GM18505 (cell line): Measurements from ENCODE around the gene RALB.
A peak's percentile ranks its signal among the peaks of the same experiment; 100 is the strongest.

Source experiments
- ATAC-seq: cut with Tn5 transposase; IDR thresholded peaks from one replicate; pipeline ENCODE4 v1.9.1; 2021; ENCODE audit not compliant: unreplicated experiment
- POLR2A ChIP-seq: IDR thresholded peaks from 4 replicates; pipeline ENCODE4 v1.6.1; 2011; ENCODE audit warnings: borderline replicate concordance; ENCODE audit not compliant: insufficient read depth, insufficient read length; ENCODE audit errors: extremely low read depth

Gene RALB, protein sequence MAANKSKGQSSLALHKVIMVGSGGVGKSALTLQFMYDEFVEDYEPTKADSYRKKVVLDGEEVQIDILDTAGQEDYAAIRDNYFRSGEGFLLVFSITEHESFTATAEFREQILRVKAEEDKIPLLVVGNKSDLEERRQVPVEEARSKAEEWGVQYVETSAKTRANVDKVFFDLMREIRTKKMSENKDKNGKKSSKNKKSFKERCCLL

DNA sequence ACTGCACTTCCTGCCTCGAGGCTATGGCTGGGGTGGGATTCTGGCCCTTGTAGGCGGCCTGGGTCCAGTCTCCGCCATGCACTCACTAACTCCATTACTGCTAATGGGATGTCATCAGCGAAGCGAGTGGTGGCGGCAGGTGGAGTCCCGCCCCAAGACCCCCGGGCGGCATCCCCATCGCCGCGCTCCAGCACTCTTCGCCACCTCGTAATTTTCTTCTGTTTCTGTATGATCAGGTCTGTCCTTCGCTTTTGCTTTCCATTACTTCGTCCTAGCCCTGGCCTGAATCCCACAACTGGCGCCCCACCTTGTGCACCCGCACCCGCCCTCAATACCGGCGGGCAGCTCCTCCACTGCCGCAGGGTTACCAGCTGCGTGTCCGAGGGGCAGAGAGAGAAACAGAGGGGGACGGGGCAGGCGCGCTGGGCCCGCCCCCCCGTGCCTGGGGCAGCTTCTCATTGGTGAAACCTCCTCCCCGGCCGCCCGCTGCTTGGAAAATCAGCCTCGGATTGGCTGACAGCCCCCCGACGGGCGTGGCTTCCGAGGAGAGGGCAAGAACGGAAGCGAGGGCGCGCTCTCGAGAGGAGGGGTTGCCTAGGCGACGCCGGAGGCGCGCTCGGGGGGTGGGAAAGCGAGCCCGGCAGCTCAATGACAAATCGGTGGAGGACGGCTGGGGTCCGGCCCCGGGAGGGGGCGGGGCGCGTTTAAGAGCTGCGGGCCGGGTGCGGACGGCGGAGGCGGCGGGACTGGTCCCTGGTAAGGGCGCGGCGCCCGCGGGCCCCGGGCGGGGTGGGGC lies at the start of gene RALB:
RALB (plus strand) TSS at position 628 of the 796 bp plus-strand sequence. CDS start 25,813 bp downstream, outside the sequence.
- TF ChIP-seq POLR2A = peak; percentile 76
- ATAC-seq = peak; percentile 91

DNA sequence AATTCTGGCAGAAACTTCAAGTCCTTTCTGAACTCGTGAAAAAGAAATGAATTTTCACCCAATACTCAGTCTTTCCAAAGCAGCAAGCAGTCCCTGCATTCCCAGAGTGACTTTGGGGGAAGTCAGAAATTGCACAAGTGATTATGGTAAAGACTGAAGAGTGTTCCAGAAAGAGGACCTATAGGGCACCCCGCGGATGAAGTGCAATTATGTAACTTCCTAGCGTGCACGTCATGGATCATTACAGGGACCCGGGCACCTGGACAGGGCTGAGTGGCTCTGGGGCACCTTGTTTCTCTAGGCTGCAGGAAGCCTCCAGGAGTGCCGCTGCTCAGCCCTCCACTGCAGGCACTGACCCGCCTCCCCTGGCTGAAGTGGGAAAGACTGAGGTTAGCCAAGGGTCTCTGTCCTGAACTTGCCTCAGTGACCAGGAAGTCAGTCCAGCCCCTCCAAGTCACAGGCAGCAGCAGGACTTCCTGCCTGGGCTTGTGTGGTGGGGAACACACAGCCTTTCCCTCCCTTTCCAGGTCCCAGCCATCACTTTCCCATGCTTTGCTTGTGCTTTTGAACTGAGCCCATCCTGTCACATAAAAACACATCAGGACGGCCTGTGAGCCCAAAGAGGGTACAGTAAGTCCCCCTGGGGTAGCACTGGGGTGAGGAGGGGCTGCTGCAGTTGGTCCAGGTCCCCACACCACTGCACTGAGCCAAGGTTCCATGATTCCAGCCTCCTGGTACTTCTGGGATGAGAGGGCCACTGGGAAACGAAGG lies 49.2 kb upstream of the RALB start:
- no peak for ATAC-seq
- no peak for TF ChIP-seq POLR2A

DNA sequence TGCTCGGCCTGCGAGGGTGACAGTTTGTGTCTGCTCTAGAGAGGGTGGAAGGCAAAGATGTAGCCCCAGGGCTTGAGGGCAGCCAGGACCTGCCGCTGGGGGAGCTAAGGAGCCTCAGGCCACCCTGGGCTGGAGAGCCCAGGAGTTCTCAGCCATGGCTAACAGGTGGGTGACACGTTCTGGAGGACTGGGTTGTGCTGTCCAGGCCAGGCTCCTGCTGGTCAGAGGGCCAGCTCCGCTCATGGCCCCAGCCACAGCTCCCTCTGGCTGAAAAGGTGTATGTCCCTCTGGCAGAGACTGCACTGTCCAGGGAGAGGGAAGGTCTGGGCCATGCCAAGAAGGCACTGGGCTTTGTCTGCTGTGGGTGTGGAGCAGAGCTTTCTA lies 48.6 kb upstream of the RALB start:
- ATAC-seq = no peak
- no peak for TF ChIP-seq POLR2A

DNA sequence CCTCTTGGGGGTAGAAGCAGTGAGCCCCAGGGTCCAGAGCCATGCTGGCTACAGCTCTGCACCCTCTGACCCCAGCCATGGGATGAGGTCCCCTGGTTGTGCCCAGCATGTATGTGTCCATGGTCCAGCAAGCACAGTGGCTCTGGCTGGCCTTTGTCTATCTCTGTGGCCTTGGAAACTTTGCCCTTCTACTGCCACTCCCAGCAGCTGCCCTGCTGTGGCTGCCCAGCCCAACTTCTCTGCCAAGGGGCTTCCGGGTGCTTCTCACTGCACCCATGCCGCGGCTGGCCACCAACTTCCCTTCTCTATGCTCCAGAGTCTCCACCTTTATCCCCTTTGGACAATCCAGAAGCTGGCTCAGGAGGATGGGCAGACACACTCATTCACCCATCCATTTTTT lies 48.2 kb upstream of the RALB start:
- no peak for ATAC-seq

DNA sequence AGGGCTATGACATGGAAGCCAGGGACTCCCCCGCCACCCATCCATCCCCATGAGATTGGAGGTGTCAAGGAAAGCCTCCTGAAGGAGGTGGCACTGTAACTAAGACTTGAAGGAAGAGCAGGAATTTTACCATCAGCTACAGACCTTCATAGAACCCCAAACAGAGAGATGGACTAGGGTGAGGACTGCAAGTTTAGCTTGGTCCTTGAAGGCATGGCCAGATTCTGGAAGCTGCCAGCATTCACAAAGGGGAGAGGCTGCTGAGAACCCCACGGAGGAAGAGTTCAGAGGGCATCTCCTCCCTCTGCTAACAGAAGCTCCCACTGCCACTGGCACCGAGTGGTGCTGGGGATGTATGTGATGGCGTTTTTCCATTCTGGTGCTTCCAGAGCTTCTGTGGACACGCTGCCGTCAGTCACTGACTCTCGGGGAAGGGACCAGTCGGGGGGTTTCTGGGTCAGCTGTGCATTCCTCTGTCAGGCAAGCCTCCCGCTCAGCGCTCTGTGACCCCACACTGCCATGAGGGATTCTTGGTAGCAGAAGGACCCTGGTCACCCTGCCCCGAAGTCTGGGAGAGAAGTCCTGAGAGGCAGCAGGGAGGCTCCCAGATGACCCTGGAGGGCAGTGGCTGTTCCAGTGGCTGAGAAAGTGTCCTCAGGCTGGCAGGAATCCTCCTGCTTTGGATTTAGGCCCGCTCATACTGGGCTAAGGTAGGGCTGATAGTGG lies 47.5 kb upstream of the RALB start:
- no peak for TF ChIP-seq POLR2A
- no peak for ATAC-seq

More for the DNA sequence above, 48.2 kb upstream of the RALB start:
- no peak for TF ChIP-seq POLR2A

DNA sequence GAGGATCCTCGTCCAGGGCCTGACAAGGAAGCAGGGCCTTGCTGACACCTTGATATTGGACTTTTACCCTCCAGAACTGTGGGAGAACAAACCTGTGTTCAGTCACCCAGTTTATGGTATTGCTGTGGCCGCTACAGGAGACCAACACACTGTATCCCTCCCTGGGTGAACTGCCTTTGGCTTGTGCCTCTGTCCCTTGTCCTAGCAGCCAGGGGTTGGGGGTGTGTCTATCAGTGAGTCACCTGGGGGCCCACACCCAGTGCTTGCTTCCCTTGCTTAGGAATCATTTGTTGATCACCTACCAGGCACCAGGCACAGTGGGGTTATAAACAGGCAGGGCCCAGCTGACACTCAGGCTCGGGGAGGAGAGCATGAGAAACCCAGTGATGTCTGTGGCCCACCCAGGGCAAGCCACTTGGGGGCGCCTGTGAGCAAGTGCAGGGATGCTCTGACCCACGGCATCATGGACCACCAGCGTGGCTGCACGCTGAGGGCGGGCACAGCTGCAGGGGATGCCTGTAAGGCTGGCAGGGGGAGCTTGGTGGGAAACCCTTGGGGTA lies 46.5 kb upstream of the RALB start:
- TF ChIP-seq POLR2A = no peak
- no peak for ATAC-seq

DNA sequence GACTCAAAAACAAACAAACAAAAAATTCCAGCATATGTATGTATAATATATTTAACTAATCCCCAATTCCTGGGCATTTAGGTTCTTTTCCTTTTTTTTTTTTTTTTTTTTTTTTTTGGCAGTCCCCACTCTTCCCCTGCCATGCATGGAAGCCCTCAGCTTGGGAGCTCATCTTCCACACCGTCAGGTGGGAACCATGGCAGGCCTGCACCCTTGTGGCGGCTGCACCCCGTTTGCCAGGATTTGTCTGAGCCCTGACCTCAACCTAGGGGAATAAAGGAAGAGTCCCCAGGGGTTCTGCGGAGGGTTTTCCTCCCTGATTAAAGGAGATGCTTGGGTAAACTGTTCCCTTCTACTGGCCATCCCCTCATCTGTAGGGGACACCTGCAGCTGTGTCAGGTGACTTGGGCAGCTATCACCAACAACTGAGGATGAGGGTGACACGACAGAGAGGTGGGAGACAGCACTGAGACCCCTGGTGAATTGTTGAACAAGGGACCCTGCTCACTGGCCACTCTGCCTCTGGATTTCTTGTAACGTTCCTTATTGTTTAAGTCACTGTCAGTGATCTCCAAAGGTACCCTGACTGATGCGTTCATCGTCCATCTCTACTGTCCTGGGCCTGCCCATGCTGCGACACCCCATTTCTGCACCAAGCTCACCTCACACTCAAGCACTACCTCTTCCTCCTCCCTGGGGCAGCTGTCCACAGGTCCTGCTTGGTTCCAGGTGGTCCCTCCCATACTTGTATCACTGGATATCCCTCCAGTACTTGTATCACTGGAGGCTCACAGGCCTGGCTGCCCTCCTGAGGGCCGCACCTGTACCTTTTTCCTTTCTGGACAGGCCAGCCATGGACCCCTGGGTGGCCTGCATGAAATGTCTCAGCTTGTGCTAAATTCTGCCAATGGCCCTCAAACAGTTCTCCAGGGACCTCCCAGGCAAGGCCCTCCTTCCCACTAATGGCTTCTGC lies 44.0 kb upstream of the RALB start:
- no peak for TF ChIP-seq POLR2A

DNA sequence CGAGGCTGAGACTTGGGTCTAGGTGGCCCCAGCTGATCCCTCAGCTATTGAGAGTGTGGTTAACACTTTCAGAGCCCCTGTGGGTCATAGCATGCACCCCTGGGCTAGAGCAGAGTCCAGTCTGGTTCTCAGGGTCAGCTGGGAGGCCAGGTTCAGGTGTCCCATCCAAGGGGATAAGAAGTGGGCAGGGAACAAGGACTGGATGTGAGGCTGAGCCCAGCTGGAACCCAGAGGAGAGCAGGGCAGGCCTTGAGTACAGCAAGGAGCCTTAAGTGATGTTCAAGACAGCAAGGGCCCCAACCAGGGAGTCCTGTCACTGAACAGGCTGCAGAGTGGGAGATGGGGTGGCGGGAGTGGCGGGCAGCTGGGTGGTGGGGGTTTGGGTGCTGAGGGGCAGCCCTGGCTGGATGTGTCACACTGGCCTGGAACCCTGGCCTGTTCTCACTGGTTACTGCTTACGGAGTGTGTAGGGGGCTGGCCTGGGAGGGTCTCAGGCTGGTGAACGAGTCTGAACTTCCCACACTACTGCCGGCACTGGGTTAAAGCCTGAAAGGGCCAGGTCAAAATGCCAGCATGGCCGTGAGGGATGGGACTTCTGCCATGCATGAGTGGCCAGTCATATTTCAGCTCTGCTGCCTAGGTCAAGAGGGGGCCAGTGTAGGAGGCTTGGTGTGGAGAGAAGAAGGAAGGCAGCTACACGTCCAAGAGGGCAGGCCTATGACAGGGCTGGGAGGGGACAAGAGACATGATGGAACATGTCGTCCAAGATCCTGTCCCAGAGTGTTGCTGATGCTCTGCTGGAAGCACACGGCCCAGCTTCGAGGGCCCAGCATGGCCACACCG lies 43.0 kb upstream of the RALB start:
- TF ChIP-seq POLR2A = no peak
- no peak for ATAC-seq

More for the DNA sequence above, 44.0 kb upstream of the RALB start:
- no peak for ATAC-seq

DNA sequence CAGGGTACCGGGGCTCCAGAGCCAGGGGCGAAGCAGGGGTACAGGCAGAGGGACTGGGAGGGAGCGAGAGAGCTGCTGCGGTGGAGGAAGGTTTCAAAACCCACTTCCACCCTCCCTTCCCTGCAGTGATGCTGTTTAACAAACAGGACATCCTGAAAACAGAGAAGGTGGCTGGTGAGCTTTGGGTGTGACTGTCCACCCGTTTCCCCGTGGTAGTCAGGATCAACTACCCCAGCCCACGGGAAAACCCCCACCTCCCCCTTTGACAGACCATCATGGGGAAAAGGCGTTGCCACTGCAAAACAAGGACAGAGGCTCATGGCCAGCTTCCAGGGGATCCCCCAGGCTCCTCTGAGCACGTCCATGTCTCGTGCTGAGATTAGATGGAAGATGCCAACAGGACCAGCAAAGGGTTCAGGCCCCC lies 42.4 kb upstream of the RALB start:
- ATAC-seq = no peak
- TF ChIP-seq POLR2A = no peak

DNA sequence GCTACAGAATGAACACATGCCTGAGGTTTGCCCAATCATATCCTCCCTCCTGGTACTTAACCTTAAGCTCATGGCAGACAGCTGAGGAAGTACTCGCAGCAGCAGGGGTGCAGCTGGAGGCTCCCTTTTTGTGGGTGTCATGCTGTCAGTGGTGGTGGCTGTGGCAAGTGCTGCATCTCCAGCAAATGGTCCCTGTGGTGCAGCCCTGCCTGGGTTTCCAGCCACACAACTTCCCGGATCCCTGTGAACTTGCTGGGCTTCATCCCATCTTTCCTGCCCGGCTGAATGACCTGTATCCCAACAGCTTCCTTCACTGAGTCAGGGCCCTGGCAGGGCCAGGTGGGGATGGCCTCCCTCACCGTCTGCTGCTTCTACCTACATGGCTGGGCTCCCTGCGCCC lies 34.5 kb upstream of the RALB start:
- ATAC-seq = no peak
- no peak for TF ChIP-seq POLR2A

DNA sequence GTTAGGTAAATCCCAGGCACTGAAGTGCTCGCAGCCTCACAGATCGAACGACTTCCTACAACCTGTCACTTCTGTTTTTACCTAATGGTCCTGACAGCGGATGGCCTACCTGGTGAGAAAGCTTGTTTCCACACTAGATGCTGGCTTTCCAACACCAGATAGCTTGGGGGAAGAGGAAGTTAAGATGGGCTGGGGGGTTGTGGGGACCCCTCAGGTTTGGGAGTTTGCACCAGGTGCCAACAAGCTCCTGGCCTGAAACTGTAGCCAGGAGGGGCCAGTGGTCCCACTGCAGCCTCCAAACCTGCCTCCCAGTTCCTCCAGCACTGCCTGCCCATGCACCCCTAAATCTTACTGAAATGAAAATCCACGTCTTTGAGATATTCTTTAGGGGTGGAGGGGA lies 33.4 kb upstream of the RALB start:
- TF ChIP-seq POLR2A = no peak
- no peak for ATAC-seq
